Measurements from ENCODE around the gene NDUFS6.

The NDUFS6 gene

DNA sequence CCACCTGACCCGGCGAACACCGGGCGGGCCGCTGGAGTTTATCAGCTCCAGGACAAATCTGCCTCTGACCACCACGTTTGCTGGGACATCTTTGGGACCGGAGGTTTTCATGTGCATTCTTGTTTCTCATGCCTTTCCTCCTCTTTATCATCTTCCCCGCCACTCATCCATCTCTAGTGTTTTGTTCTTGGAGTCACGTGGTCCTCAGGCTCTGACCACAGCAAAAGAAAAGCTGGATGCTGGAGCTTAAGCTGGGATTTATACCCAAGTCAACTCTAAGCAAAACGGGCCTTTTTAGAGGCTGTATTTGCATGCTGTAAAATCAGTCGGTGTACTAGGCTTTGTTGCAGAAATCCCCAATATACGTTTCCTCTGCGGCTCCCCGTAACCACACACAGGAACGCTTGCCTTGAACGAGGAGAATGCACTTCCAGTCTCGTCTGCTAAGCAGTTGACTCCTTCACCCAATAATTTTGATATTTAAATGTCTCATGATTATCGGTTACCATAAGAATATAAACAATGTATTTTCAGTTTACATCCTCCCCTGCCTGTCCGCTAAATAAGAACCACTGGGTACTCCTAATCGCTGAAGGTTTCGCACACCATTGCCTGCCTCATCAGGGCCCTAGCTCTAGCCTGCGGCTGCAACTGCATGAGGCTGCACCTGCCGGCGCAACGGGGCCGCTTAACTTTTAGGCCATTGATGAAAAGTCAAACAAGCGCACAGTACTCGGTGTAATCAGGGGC is 560 bp upstream of the NDUFS6 start (continued):
- TF ChIP-seq, protein P1, sequence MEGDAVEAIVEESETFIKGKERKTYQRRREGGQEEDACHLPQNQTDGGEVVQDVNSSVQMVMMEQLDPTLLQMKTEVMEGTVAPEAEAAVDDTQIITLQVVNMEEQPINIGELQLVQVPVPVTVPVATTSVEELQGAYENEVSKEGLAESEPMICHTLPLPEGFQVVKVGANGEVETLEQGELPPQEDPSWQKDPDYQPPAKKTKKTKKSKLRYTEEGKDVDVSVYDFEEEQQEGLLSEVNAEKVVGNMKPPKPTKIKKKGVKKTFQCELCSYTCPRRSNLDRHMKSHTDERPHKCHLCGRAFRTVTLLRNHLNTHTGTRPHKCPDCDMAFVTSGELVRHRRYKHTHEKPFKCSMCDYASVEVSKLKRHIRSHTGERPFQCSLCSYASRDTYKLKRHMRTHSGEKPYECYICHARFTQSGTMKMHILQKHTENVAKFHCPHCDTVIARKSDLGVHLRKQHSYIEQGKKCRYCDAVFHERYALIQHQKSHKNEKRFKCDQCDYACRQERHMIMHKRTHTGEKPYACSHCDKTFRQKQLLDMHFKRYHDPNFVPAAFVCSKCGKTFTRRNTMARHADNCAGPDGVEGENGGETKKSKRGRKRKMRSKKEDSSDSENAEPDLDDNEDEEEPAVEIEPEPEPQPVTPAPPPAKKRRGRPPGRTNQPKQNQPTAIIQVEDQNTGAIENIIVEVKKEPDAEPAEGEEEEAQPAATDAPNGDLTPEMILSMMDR (tag by site-specific recombination; IDR thresholded peaks at IDR 0.05), result no peak
- TF ChIP-seq ZNF221 (tag by site-specific recombination; IDR thresholded peaks at IDR 0.05; ENCODE audit: borderline replicate concordance) (no peak), SP3 (tag by site-specific recombination; IDR thresholded peaks at IDR 0.05) (no peak), GFI1B (tag by site-specific recombination; IDR thresholded peaks at IDR 0.05) (no peak), GLIS1 (tag by site-specific recombination; IDR thresholded peaks at IDR 0.05) (no peak), ZNF624 (tag by site-specific recombination; IDR thresholded peaks at IDR 0.05) (no peak), ZBTB1 (tag by site-specific recombination; IDR thresholded peaks at IDR 0.05) (no peak), ZBTB20 (tag by site-specific recombination; IDR thresholded peaks at IDR 0.05) (no peak; the same call in 1 of the 2 replicates), ZNF184 (tag by site-specific recombination; IDR thresholded peaks at IDR 0.05) (no peak), ZFHX2 (tag by site-specific recombination; conservative IDR thresholded peaks at IDR 0.05) (no peak), ZNF558 (tag by site-specific recombination; IDR thresholded peaks at IDR 0.05) (no peak), ZNF239 (tag by site-specific recombination; IDR thresholded peaks at IDR 0.05) (no peak), ZNF10 (tag by site-specific recombination; IDR thresholded peaks at IDR 0.05) (peak; percentile 88), IKZF3 (tag by site-specific recombination; IDR thresholded peaks at IDR 0.05) (no peak), ZNF843 (tag by site-specific recombination; IDR thresholded peaks at IDR 0.05) (no peak), ZNF544 (tag by site-specific recombination; IDR thresholded peaks at IDR 0.05) (no peak), ZXDB (tag by site-specific recombination; IDR thresholded peaks at IDR 0.05) (no peak), ZNF19 (tag by site-specific recombination; IDR thresholded peaks at IDR 0.05; ENCODE audit: low read depth) (no peak), REPIN1 (tag by site-specific recombination; IDR thresholded peaks at IDR 0.05; ENCODE audit: low read depth) (no peak), ZNF785 (tag by site-specific recombination; IDR thresholded peaks at IDR 0.05) (no peak), SCRT1 (tag by site-specific recombination; IDR thresholded peaks at IDR 0.05; ENCODE audit: borderline replicate concordance) (no peak), MYNN (tag by site-specific recombination; IDR thresholded peaks at IDR 0.05; ENCODE audit: borderline replicate concordance) (peak; percentile 91), ZNF146 (tag by site-specific recombination; IDR thresholded peaks at IDR 0.05) (0 out of 2 replicates have a peak, but pooled peaks have one; percentile 4), ZNF138 (tag by site-specific recombination; IDR thresholded peaks at IDR 0.05; ENCODE audit: borderline replicate concordance) (no peak), BCL11A (tag by site-specific recombination; IDR thresholded peaks at IDR 0.05; ENCODE audit: low read depth) (peak; percentile 26; the same call in 1 of the 2 replicates), ZNF248 (tag by site-specific recombination; IDR thresholded peaks at IDR 0.05) (no peak)
- TF ChIP-seq, protein P2, sequence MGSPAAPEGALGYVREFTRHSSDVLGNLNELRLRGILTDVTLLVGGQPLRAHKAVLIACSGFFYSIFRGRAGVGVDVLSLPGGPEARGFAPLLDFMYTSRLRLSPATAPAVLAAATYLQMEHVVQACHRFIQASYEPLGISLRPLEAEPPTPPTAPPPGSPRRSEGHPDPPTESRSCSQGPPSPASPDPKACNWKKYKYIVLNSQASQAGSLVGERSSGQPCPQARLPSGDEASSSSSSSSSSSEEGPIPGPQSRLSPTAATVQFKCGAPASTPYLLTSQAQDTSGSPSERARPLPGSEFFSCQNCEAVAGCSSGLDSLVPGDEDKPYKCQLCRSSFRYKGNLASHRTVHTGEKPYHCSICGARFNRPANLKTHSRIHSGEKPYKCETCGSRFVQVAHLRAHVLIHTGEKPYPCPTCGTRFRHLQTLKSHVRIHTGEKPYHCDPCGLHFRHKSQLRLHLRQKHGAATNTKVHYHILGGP (tag by site-specific recombination; IDR thresholded peaks at IDR 0.05), result no peak
- TF ChIP-seq, protein P3, sequence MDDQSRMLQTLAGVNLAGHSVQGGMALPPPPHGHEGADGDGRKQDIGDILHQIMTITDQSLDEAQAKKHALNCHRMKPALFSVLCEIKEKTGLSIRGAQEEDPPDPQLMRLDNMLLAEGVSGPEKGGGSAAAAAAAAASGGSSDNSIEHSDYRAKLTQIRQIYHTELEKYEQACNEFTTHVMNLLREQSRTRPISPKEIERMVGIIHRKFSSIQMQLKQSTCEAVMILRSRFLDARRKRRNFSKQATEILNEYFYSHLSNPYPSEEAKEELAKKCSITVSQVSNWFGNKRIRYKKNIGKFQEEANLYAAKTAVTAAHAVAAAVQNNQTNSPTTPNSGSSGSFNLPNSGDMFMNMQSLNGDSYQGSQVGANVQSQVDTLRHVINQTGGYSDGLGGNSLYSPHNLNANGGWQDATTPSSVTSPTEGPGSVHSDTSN (CRISPR knock-in tag; IDR thresholded peaks at IDR 0.05), result no peak; the same call in 1 of the 2 replicates
- TF ChIP-seq, protein P4, sequence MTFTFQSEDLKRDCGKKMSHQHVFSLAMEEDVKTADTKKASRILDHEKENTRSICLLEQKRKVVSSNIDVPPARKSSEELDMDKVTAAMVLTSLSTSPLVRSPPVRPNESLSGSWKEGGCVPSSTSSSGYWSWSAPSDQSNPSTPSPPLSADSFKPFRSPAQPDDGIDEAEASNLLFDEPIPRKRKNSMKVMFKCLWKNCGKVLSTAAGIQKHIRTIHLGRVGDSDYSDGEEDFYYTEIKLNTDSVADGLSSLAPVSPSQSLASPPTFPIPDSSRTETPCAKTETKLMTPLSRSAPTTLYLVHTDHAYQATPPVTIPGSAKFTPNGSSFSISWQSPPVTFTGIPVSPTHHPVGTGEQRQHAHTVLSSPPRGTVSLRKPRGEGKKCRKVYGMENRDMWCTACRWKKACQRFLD (tag by site-specific recombination; IDR thresholded peaks at IDR 0.05), result no peak
- TF ChIP-seq, protein P5, sequence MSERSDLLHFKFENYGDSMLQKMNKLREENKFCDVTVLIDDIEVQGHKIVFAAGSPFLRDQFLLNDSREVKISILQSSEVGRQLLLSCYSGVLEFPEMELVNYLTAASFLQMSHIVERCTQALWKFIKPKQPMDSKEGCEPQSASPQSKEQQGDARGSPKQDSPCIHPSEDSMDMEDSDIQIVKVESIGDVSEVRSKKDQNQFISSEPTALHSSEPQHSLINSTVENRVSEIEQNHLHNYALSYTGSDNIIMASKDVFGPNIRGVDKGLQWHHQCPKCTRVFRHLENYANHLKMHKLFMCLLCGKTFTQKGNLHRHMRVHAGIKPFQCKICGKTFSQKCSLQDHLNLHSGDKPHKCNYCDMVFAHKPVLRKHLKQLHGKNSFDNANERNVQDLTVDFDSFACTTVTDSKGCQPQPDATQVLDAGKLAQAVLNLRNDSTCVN (tag by site-specific recombination; optimal IDR thresholded peaks at IDR 0.05), result no peak
- TF ChIP-seq, protein P6, sequence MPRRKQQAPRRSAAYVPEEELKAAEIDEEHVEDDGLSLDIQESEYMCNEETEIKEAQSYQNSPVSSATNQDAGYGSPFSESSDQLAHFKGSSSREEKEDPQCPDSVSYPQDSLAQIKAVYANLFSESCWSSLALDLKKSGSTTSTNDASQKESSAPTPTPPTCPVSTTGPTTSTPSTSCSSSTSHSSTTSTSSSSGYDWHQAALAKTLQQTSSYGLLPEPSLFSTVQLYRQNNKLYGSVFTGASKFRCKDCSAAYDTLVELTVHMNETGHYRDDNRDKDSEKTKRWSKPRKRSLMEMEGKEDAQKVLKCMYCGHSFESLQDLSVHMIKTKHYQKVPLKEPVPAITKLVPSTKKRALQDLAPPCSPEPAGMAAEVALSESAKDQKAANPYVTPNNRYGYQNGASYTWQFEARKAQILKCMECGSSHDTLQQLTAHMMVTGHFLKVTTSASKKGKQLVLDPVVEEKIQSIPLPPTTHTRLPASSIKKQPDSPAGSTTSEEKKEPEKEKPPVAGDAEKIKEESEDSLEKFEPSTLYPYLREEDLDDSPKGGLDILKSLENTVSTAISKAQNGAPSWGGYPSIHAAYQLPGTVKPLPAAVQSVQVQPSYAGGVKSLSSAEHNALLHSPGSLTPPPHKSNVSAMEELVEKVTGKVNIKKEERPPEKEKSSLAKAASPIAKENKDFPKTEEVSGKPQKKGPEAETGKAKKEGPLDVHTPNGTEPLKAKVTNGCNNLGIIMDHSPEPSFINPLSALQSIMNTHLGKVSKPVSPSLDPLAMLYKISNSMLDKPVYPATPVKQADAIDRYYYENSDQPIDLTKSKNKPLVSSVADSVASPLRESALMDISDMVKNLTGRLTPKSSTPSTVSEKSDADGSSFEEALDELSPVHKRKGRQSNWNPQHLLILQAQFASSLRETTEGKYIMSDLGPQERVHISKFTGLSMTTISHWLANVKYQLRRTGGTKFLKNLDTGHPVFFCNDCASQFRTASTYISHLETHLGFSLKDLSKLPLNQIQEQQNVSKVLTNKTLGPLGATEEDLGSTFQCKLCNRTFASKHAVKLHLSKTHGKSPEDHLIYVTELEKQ (tag by site-specific recombination; IDR thresholded peaks at IDR 0.05; ENCODE audit: borderline replicate concordance), result no peak
